C4-2B (cell line): ENCODE measurements around the gene HOXB7.

Source experiments
- ZFX ChIP-seq: fragments of 450-650 bp; IDR thresholded peaks from 2 replicates; pipeline ENCODE4 v1.6.1; 2017
- TF ChIP-seq, protein P1 (sequence below): fragments of 450-650 bp; conservative IDR thresholded peaks from 2 replicates; pipeline ENCODE4 v1.5.1; 2017; ENCODE audit warnings: mild to moderate bottlenecking

DNA sequence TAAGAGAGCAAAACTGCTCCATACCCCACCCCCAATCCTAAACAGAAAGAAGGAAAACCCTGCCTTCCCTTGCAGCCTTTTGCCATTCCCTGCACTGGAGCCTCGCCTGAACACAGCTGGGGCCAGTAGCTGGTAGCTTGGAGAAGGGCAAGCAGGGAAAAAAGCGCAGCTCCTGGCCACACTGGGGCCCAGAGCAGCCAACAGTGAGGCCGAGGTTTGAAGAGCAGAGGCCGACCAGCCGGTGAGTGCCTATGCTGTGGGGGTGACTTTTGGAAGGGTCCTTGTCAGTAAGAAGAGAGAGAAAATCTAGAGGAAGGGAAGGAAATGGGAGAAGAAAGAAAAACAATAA, 18.6 kb upstream of the HOXB7 start:
- TF ChIP-seq, protein P1, sequence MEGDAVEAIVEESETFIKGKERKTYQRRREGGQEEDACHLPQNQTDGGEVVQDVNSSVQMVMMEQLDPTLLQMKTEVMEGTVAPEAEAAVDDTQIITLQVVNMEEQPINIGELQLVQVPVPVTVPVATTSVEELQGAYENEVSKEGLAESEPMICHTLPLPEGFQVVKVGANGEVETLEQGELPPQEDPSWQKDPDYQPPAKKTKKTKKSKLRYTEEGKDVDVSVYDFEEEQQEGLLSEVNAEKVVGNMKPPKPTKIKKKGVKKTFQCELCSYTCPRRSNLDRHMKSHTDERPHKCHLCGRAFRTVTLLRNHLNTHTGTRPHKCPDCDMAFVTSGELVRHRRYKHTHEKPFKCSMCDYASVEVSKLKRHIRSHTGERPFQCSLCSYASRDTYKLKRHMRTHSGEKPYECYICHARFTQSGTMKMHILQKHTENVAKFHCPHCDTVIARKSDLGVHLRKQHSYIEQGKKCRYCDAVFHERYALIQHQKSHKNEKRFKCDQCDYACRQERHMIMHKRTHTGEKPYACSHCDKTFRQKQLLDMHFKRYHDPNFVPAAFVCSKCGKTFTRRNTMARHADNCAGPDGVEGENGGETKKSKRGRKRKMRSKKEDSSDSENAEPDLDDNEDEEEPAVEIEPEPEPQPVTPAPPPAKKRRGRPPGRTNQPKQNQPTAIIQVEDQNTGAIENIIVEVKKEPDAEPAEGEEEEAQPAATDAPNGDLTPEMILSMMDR, result no peak
- no peak for TF ChIP-seq ZFX
